GM10248 (cell line): ENCODE results near the gene FASTK.

Source experiments
- CTCF ChIA-PET: fragments of 300-600 bp; sonication (Branson Sonifier 250); formaldehyde crosslinking; extraction: SDS; loops from one replicate; lab custom pipeline; 2021; ENCODE audit warnings: antibody characterized with exemption; lab: Yijun Ruan, JAX
- POLR2A ChIA-PET: fragments of 350-650 bp; sonication (Branson Sonifier 250); formaldehyde crosslinking; extraction: SDS; loops from one replicate; lab custom pipeline; 2020; ENCODE audit warnings: antibody characterized with exemption; lab: Yijun Ruan, JAX
- DNase-seq: peaks from one replicate; pipeline ENCODE4 v3.0.0; 2012; ENCODE audit errors: extremely low spot score
- TF ChIP-seq, protein P1 (sequence below): IDR thresholded peaks from 2 replicates; pipeline ENCODE4 v1.5.1; 2012; ENCODE audit warnings: mild to moderate bottlenecking, low read depth; ENCODE audit errors: extremely low read depth, missing control alignments, control extremely low read depth

FASTK gene

DNA sequence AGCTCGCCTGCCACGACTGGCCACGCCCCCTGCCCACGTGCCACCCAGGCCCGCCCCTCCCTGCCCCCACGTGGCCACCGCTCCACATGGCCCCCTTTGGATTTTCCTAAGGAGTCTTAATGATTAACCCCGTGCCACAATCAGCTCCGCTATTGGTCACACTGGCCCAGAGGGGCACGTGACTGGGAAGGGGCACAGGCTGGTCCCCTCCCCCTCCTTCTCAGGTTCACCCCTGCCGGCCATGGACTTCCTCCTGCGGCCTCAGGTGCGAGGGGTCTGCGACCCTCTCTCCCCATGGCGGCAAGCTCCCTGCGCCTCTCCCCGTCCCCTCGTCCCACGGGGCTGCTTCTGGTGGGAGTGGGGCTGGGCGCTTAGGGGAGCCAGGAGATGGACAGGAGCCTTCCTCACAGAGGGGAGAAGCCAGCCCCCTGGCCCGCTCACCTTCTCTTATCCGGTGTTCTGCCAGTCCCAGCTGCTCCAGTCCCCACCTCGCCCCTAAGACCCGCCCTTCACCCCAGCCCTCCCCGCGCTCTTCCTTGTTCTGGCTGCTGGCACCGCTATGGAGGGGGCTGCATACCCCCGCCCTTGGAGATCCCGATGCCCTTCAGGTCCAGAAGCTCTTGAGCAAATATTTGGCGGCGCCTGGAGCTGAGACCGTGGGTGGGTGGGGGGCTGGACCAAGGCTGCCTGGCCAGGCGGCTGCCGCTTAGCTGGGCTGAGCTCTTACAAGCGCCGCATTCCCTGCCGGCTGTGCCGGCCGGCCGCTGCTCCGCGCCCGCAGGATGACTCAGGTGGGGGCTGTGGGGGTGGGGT is 18.0 kb downstream of the FASTK start:
- ChIA-PET CTCF (interaction anchor here (0.8 to 2.5 kb wide), 3 partner anchors 14 to 49 kb away, joined by 4 to 7 read pairs (median 4); no protein-coding TSS in a partner anchor), POLR2A (interaction anchor here (0.6 kb wide), 1 partner anchor 23 kb away, joined by 3 read pairs; the partner anchor contains the start of gene AGAP3)
- DNase-seq: no peak
- TF ChIP-seq, protein P1, sequence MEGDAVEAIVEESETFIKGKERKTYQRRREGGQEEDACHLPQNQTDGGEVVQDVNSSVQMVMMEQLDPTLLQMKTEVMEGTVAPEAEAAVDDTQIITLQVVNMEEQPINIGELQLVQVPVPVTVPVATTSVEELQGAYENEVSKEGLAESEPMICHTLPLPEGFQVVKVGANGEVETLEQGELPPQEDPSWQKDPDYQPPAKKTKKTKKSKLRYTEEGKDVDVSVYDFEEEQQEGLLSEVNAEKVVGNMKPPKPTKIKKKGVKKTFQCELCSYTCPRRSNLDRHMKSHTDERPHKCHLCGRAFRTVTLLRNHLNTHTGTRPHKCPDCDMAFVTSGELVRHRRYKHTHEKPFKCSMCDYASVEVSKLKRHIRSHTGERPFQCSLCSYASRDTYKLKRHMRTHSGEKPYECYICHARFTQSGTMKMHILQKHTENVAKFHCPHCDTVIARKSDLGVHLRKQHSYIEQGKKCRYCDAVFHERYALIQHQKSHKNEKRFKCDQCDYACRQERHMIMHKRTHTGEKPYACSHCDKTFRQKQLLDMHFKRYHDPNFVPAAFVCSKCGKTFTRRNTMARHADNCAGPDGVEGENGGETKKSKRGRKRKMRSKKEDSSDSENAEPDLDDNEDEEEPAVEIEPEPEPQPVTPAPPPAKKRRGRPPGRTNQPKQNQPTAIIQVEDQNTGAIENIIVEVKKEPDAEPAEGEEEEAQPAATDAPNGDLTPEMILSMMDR: no peak

DNA sequence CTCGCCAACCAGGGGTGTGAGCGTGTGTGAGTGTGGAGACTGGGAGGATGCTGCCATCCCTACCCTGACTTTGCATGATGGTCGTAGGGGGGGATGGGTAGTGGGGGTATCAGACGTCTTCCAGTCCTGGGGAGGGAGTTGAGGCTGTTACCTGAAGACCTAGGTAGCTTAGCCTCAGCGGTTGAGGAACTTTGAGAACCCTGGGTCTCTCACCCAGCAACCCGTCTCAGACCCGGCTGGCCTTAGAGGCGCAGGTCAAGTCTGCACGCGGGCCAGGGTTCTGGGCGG is 18.6 kb downstream of the FASTK start:
- no peak for DNase-seq
- TF ChIP-seq, protein P1: no peak
- ChIA-PET CTCF (interaction anchor here (0.8 to 2.5 kb wide), 3 partner anchors 14 to 49 kb away, joined by 4 to 7 read pairs (median 4); no protein-coding TSS in a partner anchor), POLR2A (interaction anchor here (0.6 kb wide), 1 partner anchor 24 kb away, joined by 3 read pairs; the partner anchor contains the start of gene AGAP3)

GRCh38 chr7:151061213-151062110 is 19.1 kb downstream of the FASTK start:
- CTCF ChIA-PET: interaction anchor here (2.1 to 2.5 kb wide), 2 partner anchors 15 to 42 kb away, joined by 4 to 7 read pairs; no protein-coding TSS in a partner anchor
- TF ChIP-seq, protein P1: no peak
- DNase-seq: no peak
- POLR2A ChIA-PET: no interaction called here

- TF ChIP-seq, protein P1: no peak
- CTCF ChIA-PET: interaction anchor here (0.8 to 2.5 kb wide), 7 partner anchors 14 to 50 kb away, joined by 3 to 7 read pairs (median 5); no protein-coding TSS in a partner anchor
- DNase-seq: no peak
- POLR2A ChIA-PET: no interaction called here
These were observed 20.0 kb downstream of the FASTK start for GRCh38 chr7:151060416-151061212.

- DNase-seq: no peak
- TF ChIP-seq, protein P1: no peak
- ChIA-PET CTCF (interaction anchor here (0.8 to 1.3 kb wide), 5 partner anchors 14 to 51 kb away, joined by 3 to 7 read pairs (median 5); no protein-coding TSS in a partner anchor), POLR2A (no interaction called here)
These were observed 20.5 kb downstream of the FASTK start for GRCh38 chr7:151060113-151060415.
